HepG2 (cell line): ENCODE data around the gene GPBP1. TPM values are rescaled to one million over a fixed set of nuclear protein-coding genes. Genes with fewer than 3 reads are reported as not detected.

Experiments used
- KMT2A ChIP-seq: sonication (generic); formaldehyde crosslinking; IDR thresholded peaks from 2 replicates; pipeline ENCODE4 v1.4.0; 2020; ENCODE audit warnings: missing genetic modification reagents
- MAF1 ChIP-seq: sonication (generic); formaldehyde crosslinking; IDR thresholded peaks from 2 replicates; pipeline ENCODE4 v1.5.0; 2020; ENCODE audit warnings: missing genetic modification reagents, borderline replicate concordance
- YEATS4 ChIP-seq: sonication (generic); formaldehyde crosslinking; IDR thresholded peaks from 2 replicates; pipeline ENCODE4 v1.4.0; 2020; ENCODE audit warnings: missing genetic modification reagents, borderline replicate concordance
- polyA plus RNA-seq, 8 experiments: library from polyadenylated mRNA; depleted of rRNA in 3 of 8; stranded (reverse) in 7 of 8; unstranded in 1 of 8; fragments of >200 nt; fragmentation: Illumina TruSeq in 4 of 8; extraction: Trizol in 4 of 8; gene quantifications; 2 replicates each; pipeline versions ENCODE4 v1.2.1 to v1.2.3, GENCODE V29; 2011 to 2016; ENCODE audit warnings: low read depth in 4 of 8, missing spikeins in 1 of 8, mixed read lengths in 1 of 8; ENCODE audit not compliant: insufficient read depth in 1 of 8
- total RNA-seq, 5 experiments: library from RNA; depleted of rRNA; stranded (reverse); fragments of >200 nt; fragmentation: Illumina TruSeq; extraction: Trizol; gene quantifications; 2 replicates each; pipeline ENCODE4 v1.2.3, GENCODE V29; 2016; ENCODE audit warnings: low read depth in 1 of 5
- TF ChIP-seq, protein P1 (sequence below): sonication (generic); formaldehyde crosslinking; IDR thresholded peaks from 2 replicates; pipeline ENCODE4 v1.5.1; 2020; ENCODE audit warnings: mild to moderate bottlenecking, missing genetic modification reagents
- TF ChIP-seq, protein P2 (sequence below): sonication (generic); formaldehyde crosslinking; IDR thresholded peaks from 2 replicates; pipeline ENCODE4 v1.5.1; 2020; ENCODE audit warnings: mild to moderate bottlenecking, moderate library complexity, missing genetic modification reagents
- TF ChIP-seq, protein P3 (sequence below): sonication (generic); formaldehyde crosslinking; IDR thresholded peaks from 2 replicates; pipeline ENCODE4 v1.4.0; 2020; ENCODE audit warnings: mild to moderate bottlenecking, missing genetic modification reagents

The GPBP1 gene
- total and polyA plus RNA-seq, 2 of the 13 experiments (the other 11 are each of a cell fraction or from before 2014, with no cell fraction given) = 27.1 to 72.2 TPM

DNA sequence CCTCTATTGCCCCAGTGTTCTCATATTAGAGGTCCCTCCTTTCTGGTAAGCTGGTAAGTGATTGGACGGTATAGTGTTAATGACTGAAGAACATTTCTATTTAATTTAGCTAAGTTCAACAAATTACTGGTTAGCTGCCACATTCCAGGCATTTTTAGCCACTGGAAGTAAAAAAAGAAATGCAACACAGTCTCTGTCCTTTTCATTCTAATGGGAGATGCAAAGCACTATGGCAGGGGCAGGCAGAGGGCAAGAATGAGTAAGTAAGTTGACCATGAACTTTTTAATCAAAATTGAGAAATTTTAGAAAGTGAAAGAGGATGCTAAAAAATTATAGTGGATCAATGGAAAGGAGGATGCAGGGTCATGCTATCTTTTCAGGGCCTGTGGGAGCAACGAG lies 137.4 kb downstream of the GPBP1 start (continued):
- TF ChIP-seq, protein P1, sequence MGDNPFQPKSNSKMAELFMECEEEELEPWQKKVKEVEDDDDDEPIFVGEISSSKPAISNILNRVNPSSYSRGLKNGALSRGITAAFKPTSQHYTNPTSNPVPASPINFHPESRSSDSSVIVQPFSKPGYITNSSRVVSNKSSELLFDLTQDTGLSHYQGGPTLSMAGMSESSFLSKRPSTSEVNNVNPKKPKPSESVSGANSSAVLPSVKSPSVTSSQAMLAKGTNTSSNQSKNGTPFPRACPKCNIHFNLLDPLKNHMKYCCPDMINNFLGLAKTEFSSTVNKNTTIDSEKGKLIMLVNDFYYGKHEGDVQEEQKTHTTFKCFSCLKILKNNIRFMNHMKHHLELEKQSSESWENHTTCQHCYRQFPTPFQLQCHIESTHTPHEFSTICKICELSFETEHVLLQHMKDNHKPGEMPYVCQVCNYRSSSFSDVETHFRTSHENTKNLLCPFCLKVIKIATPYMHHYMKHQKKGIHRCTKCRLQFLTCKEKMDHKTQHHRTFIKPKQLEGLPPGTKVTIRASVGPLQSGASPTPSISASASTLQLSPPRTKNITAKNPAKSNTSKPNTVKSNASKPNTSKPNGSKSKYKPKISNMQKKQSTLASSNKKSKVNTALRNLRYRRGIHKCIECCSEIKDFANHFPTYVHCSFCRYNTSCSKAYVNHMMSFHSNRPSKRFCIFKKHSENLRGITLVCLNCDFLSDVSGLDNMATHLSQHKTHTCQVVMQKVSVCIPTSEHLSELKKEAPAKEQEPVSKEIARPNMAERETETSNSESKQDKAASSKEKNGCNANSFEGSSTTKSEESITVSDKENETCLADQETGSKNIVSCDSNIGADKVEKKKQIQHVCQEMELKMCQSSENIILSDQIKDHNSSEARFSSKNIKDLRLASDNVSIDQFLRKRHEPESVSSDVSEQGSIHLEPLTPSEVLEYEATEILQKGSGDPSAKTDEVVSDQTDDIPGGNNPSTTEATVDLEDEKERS (CRISPR knock-in tag) = no peak
- no peak for TF ChIP-seq MAF1 (CRISPR knock-in tag)
- TF ChIP-seq, protein P2, sequence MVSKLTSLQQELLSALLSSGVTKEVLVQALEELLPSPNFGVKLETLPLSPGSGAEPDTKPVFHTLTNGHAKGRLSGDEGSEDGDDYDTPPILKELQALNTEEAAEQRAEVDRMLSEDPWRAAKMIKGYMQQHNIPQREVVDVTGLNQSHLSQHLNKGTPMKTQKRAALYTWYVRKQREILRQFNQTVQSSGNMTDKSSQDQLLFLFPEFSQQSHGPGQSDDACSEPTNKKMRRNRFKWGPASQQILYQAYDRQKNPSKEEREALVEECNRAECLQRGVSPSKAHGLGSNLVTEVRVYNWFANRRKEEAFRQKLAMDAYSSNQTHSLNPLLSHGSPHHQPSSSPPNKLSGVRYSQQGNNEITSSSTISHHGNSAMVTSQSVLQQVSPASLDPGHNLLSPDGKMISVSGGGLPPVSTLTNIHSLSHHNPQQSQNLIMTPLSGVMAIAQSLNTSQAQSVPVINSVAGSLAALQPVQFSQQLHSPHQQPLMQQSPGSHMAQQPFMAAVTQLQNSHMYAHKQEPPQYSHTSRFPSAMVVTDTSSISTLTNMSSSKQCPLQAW (CRISPR knock-in tag) = no peak
- no peak for TF ChIP-seq YEATS4 (CRISPR knock-in tag)
- TF ChIP-seq KMT2A = no peak
- TF ChIP-seq, protein P3, sequence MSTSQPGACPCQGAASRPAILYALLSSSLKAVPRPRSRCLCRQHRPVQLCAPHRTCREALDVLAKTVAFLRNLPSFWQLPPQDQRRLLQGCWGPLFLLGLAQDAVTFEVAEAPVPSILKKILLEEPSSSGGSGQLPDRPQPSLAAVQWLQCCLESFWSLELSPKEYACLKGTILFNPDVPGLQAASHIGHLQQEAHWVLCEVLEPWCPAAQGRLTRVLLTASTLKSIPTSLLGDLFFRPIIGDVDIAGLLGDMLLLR (CRISPR knock-in tag) = no peak
